ENCODE results near the gene ZNF326. TPM values are rescaled to one million over a fixed set of nuclear protein-coding genes. Genes with fewer than 3 reads are reported as not detected.

The ZNF326 gene
- total RNA-seq, 1 experiment from 2014 or later, result 19.3 TPM

DNA sequence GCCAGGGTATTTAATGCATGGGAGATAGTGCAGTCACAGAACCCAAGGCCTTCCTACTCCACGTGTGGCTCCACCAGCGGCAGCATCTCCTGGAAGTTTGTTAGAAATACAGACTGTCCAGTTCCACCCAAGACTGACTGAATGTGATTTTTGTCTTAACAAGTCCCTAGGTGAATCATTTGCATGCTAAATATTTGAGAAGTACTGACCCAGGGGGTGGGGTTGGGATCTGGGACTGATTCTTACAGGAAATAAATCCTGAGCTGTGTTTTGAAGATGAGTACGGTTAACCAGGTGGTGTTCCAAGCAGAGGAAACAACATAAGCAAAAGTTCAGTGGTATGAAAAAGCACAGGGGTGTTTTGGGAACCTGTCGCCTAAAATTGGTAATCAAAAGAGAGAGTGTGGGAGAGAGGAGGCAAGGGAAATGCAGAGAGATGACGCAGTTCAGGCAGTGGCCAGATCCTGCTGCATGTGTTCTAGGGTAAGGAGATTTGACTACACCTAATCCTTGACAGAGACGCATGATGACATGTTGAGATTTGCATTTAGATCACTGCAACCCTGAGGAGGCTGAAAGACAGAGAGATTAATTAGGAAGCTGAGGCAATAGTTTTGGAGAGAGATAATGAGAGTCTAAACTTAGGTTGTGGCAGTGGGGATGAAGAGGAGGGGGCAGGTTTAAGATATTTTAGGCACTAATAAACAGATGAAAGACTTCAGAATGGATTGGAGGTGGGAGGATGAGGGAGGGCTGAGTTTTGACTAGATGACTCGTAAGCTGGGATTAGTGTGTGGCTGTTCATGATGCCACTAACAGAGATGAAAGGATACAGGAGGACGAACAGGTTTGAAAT is 3.7 kb upstream of the ZNF326 start (continued):
- no peak for TF ChIP-seq ELF1 (IDR thresholded peaks at IDR 0.05; ENCODE audit: borderline replicate concordance, low read depth)
- no peak for TF ChIP-seq ZNF274 (IDR thresholded peaks at IDR 0.05; ENCODE audit: low read depth, low read length)
- no peak for TF ChIP-seq SIN3A (IDR thresholded peaks at IDR 0.05; ENCODE audit: low read depth)
- TF ChIP-seq POLR2AphosphoS5 (IDR thresholded peaks at IDR 0.05; ENCODE audit: low read depth, low read length), result no peak
- no peak for TF ChIP-seq YY1 (IDR thresholded peaks at IDR 0.05; ENCODE audit: extremely low read depth, insufficient replicate concordance, low read depth, low read length)

- POLR2A ChIA-PET, result no interaction called here
- H3K79me2 ChIP-seq (ENCODE audit: insufficient read depth, low read length), result peaks cover 35% of the 10 kb centered on the region
- H3K27me3 ChIP-seq (ENCODE audit: insufficient read depth, low read length), result no peaks in the 10 kb centered on the region
- no peak overlapping the region for H2AFZ ChIP-seq (ENCODE audit: low read depth, low read length, poor library complexity, severe bottlenecking)
- RAD21 ChIA-PET (ENCODE audit: low non-redundant PET in 1 of 2, low total read pairs in 2 of 2, uncharacterized antibody in 2 of 2, unreplicated experiment in 2 of 2), result no interaction called here
- 0 out of 4 replicates have a peak, but pooled peaks cover 0 to 2% of the 10 kb centered on the region in 2 experiments for H3K36me3 ChIP-seq (ENCODE audit: control insufficient read depth in 1 of 2, insufficient read depth in 2 of 2, low read length in 2 of 2)
- H3K4me2 ChIP-seq (ENCODE audit: low read length), result no peak overlapping the region
- peaks cover 4 to 40% of the 10 kb centered on the region in 2 experiments; a peak in 3 of 4 replicates for H3K4me1 ChIP-seq (ENCODE audit: control insufficient read depth in 1 of 2, insufficient read depth in 2 of 2, low read length in 2 of 2)
- no TSS peak for BruUV-seq (replicated peaks)
- no peak overlapping the region for H3K4me3 ChIP-seq (replicated peaks in 1 of 2; ENCODE audit: low read depth in 1 of 2, low read length in 2 of 2)
- CTCF ChIA-PET, result no interaction called here
- no peak for ATAC-seq
- no peak overlapping the region for H3K9ac ChIP-seq (ENCODE audit: low read length)
- intact Hi-C loops (cut with micrococcal nuclease), result loop anchor here (10.0 kb wide), 2 partner anchors 359 to 469 kb away; partner anchors contain the start of genes LRRC8B and LRRC8C
- H3K9me2 ChIP-seq (ENCODE audit: insufficient read depth), result no peaks in the 10 kb centered on the region
- no peaks in the 10 kb centered on the region for H4K20me1 ChIP-seq (ENCODE audit: insufficient read depth)
- no peaks in the 10 kb centered on the region for H3K9me3 ChIP-seq (ENCODE audit: control insufficient read depth in 1 of 2, insufficient read depth in 1 of 2, low read depth in 1 of 2, low read length in 2 of 2)
- DNase-seq (ENCODE audit: low read depth, low spot score), result no peak
- TF ChIP-seq EZH2phosphoT487 (IDR thresholded peaks at IDR 0.05; ENCODE audit: borderline replicate concordance), result no peak
- TF ChIP-seq SRF (IDR thresholded peaks at IDR 0.05; ENCODE audit: low read depth), result no peak
- TF ChIP-seq TCF7L2 (IDR thresholded peaks at IDR 0.05; ENCODE audit: borderline replicate concordance, extremely low read depth, insufficient read depth, insufficient read length), result no peak
- TF ChIP-seq SP1 (IDR thresholded peaks at IDR 0.05; ENCODE audit: low read depth), result no peak
- TF ChIP-seq ZNF274 (IDR thresholded peaks at IDR 0.05; ENCODE audit: low read depth, low read length), result no peak
- TF ChIP-seq, protein P1, sequence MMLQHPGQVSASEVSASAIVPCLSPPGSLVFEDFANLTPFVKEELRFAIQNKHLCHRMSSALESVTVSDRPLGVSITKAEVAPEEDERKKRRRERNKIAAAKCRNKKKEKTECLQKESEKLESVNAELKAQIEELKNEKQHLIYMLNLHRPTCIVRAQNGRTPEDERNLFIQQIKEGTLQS (IDR thresholded peaks at IDR 0.05), result no peak
- no peak overlapping the region for H3K27ac ChIP-seq (ENCODE audit: low read depth, low read length)
Observed at GRCh38 chr1:89993541-89993940, 1.4 kb upstream of the ZNF326 start.

All from HCT116 (cell line).